IMR-90 (cell line): ENCODE measurements around the gene SLX4IP. TPM values are rescaled to one million over a fixed set of nuclear protein-coding genes. Genes with fewer than 3 reads are reported as not detected.

Experiments used
- ATAC-seq: fragments of 200-7000 bp; cut with Tn5 transposase; 2 replicates; pipeline ENCODE4 v1.9.1; 2020; ENCODE audit warnings: low read depth, mild to moderate bottlenecking, moderate library complexity
- BruUV-seq: library from RNA; stranded (reverse); fragments of 400-500 nt; replicated peaks from 2 replicates; lab custom pipeline; 2021; lab: Mats Ljungman, UMichigan
- CTCF ChIA-PET: fragments of 300-600 bp; formaldehyde crosslinking; extraction: SDS; loops from one replicate; lab custom pipeline; 2021; ENCODE audit warnings: antibody characterized with exemption; lab: Yijun Ruan, JAX
- POLR2A ChIA-PET: fragments of 300-600 bp; sonication (Branson Sonifier 250); formaldehyde crosslinking; loops from one replicate; lab custom pipeline; 2022; ENCODE audit warnings: antibody characterized with exemption; ENCODE audit not compliant: unreplicated experiment; lab: Charles Lee
- DNase-seq: peaks from one replicate; pipeline ENCODE4 v3.0.0; 2013
- H2AFZ ChIP-seq: replicated peaks from 2 replicates; pipeline ENCODE3; 2013; ENCODE audit warnings: low read length, mild to moderate bottlenecking; ENCODE audit not compliant: poor library complexity
- H2AK5ac ChIP-seq: 2 replicates; pipeline ENCODE4 v1.6.1; 2013; ENCODE audit warnings: low read depth, low read length, inconsistent platforms
- H2AK9ac ChIP-seq: replicated peaks from 2 replicates; pipeline ENCODE3; 2013; ENCODE audit warnings: mild to moderate bottlenecking, low read depth, low read length, moderate library complexity; ENCODE audit not compliant: poor library complexity
- H2BK120ac ChIP-seq: 2 replicates; pipeline ENCODE4 v1.6.1; 2013; ENCODE audit warnings: low read depth, low read length, inconsistent platforms
- H2BK15ac ChIP-seq: 3 replicates; pipeline ENCODE4 v1.6.1; 2013; ENCODE audit warnings: low read depth, low read length, inconsistent platforms
- H2BK20ac ChIP-seq: 2 replicates; pipeline ENCODE4 v1.6.1; 2013; ENCODE audit warnings: low read depth, mild to moderate bottlenecking, inconsistent platforms, low read length, moderate library complexity
- H2BK5ac ChIP-seq: 2 replicates; pipeline ENCODE4 v1.6.1; 2013; ENCODE audit warnings: mild to moderate bottlenecking, low read depth, low read length, inconsistent platforms; ENCODE audit not compliant: poor library complexity, severe bottlenecking
- H3K14ac ChIP-seq: replicated peaks from 2 replicates; pipeline ENCODE4 v1.6.1; 2013; ENCODE audit warnings: low read depth, low read length, inconsistent platforms
- H3K18ac ChIP-seq: 2 replicates; pipeline ENCODE4 v1.6.1; 2013; ENCODE audit warnings: low read depth, low read length, control low read depth
- H3K23ac ChIP-seq: 2 replicates; pipeline ENCODE4 v1.6.1; 2013; ENCODE audit warnings: low read depth, low read length, inconsistent platforms
- H3K27ac ChIP-seq: 2 replicates; pipeline ENCODE4 v1.5.1; 2013; ENCODE audit warnings: mild to moderate bottlenecking, control low read depth, low read length; ENCODE audit not compliant: insufficient read depth
- H3K27me3 ChIP-seq: 2 replicates; pipeline ENCODE4 v1.6.1; 2013; ENCODE audit warnings: low read length; ENCODE audit not compliant: control insufficient read depth, insufficient read depth
- H3K36me3 ChIP-seq: 2 replicates; pipeline ENCODE4 v1.6.1; 2013; ENCODE audit warnings: low read length, mixed read lengths; ENCODE audit not compliant: control insufficient read depth, insufficient read depth
- H3K4ac ChIP-seq: 2 replicates; pipeline ENCODE4 v1.6.1; 2013; ENCODE audit warnings: low read depth, low read length, inconsistent platforms
- H3K4me1 ChIP-seq: 2 replicates; pipeline ENCODE4 v1.6.1; 2013; ENCODE audit warnings: low read length, mixed read lengths; ENCODE audit not compliant: control insufficient read depth, insufficient read depth
- H3K4me2 ChIP-seq: 2 replicates; pipeline ENCODE4 v1.6.1; 2013; ENCODE audit warnings: low read depth, mild to moderate bottlenecking, control low read depth, low read length, moderate library complexity
- H3K4me3 ChIP-seq: 2 replicates; pipeline ENCODE4 v1.5.1; 2013; ENCODE audit warnings: low read depth, mild to moderate bottlenecking, control low read depth, low read length, moderate library complexity; ENCODE audit not compliant: insufficient read depth
- H3K56ac ChIP-seq: 2 replicates; pipeline ENCODE4 v1.6.1; 2013; ENCODE audit warnings: low read length, inconsistent platforms; ENCODE audit not compliant: insufficient read depth; ENCODE audit errors: extremely low read depth
- H3K79me1 ChIP-seq, 2 experiments: 2 replicates each; pipeline ENCODE4 v1.6.1; 2013; ENCODE audit warnings: low read length in 2 of 2, inconsistent platforms in 1 of 2, low read depth in 1 of 2
- H3K9ac ChIP-seq: 2 replicates; pipeline ENCODE4 v1.6.1; 2013; ENCODE audit warnings: low read depth, low read length, control low read depth
- H3K9me1 ChIP-seq: 2 replicates; pipeline ENCODE4 v1.6.1; 2013; ENCODE audit warnings: low read length, inconsistent platforms; ENCODE audit not compliant: insufficient read depth
- H3K9me3 ChIP-seq: 2 replicates; pipeline ENCODE4 v1.6.1; 2013; ENCODE audit warnings: low read length; ENCODE audit not compliant: control insufficient read depth, insufficient read depth
- H4K20me1 ChIP-seq: 2 replicates; pipeline ENCODE4 v1.6.1; 2013; ENCODE audit warnings: low read length, inconsistent platforms; ENCODE audit not compliant: insufficient read depth
- H4K5ac ChIP-seq: 2 replicates; pipeline ENCODE4 v1.6.1; 2013; ENCODE audit warnings: mild to moderate bottlenecking, low read depth, low read length, control low read depth
- H4K8ac ChIP-seq, 2 experiments: 2 replicates each; pipeline ENCODE4 v1.6.1; 2013; ENCODE audit warnings: low read depth in 2 of 2, low read length in 2 of 2, control low read depth in 1 of 2, inconsistent platforms in 1 of 2
- H4K91ac ChIP-seq: 2 replicates; pipeline ENCODE4 v1.6.1; 2013; ENCODE audit warnings: low read depth, low read length, inconsistent platforms; ENCODE audit not compliant: insufficient read depth
- CEBPB ChIP-seq: IDR thresholded peaks from 2 replicates; pipeline ENCODE4 v1.6.1; 2012; ENCODE audit warnings: low read depth, low read length, improper control_type of control experiment
- WGBS, 2 experiments: methylation state at CpG; one replicate each; pipeline versions ENCODE4 v1.1.5 to v1.1.7; 2013; ENCODE audit warnings: missing lambda C conversion rate in 2 of 2; ENCODE audit not compliant: insufficient read length in 1 of 2; ENCODE audit errors: extremely low coverage in 2 of 2; 5-methylcytosine and 5-hydroxymethylcytosine counted together
- dilution Hi-C: fragments of 300-500 bp; cut with HindIII; formaldehyde crosslinking; loops from one replicate; pipeline ENCODE4 v1.14.3; 2018; ENCODE audit warnings: low sequenced_read_pairs; ENCODE audit not compliant: unreplicated experiment
- in situ Hi-C: fragments of 300-500 bp; cut with MboI; formaldehyde crosslinking; loops from 3 replicates; pipeline ENCODE4 v1.14.3; 2019; ENCODE audit warnings: low sequenced_read_pairs, inconsistent platforms, mixed read lengths
- intact Hi-C: fragments of 100-400 bp; cut with micrococcal nuclease; formaldehyde crosslinking; loops from 2 replicates; pipeline ENCODE4 v1.10.0; 2022
- polyA plus RNA-seq, 3 experiments: library from polyadenylated mRNA; depleted of rRNA; stranded (reverse); fragments of >200 nt; gene quantifications; 2 replicates each; pipeline ENCODE4 v1.2.3, GENCODE V29; 2012; ENCODE audit warnings: low replicate concordance in 1 of 3
- total RNA-seq: library from RNA; depleted of rRNA; stranded (reverse); fragments of >200 nt; gene quantifications from 2 replicates; pipeline ENCODE4 v1.2.3, GENCODE V29; 2012
- TF ChIP-seq, protein P1 (sequence below): conservative IDR thresholded peaks from 2 replicates; pipeline ENCODE4 v1.5.1; 2012; ENCODE audit warnings: mild to moderate bottlenecking, low read depth, low read length, improper control_type of control experiment

The SLX4IP gene
- total and polyA plus RNA-seq, 2 of the 4 experiments (the other 2 are of a cell fraction), result 1.3 to 5.9 TPM

GRCh38 chr20:10487142-10488136, 52.3 kb downstream of the SLX4IP start:
- no peaks in the 10 kb centered on the region for H4K20me1 ChIP-seq
- H2AK9ac ChIP-seq, result no peak overlapping the region
- no peak overlapping the region for H2BK120ac ChIP-seq
- ChIA-PET POLR2A (no interaction called here), CTCF (no interaction called here)
- no peak overlapping the region for H4K91ac ChIP-seq
- H4K8ac ChIP-seq, result no peak overlapping the region
- DNase-seq, result peak; percentile 58
- no peak overlapping the region for H3K56ac ChIP-seq
- in situ Hi-C loops (no loop called here), intact Hi-C loops (no loop called here), dilution Hi-C loops (no loop called here)
- no peaks in the 10 kb centered on the region for H3K27me3 ChIP-seq
- H2AK5ac ChIP-seq, result no peak overlapping the region
- H3K4me2 ChIP-seq, result no peak overlapping the region
- no peak overlapping the region for H4K5ac ChIP-seq
- BruUV-seq, result no TSS peak
- ATAC-seq, result peak; percentile 37
- H2BK15ac ChIP-seq, result no peak overlapping the region
- no peak overlapping the region for H3K9ac ChIP-seq
- no peak overlapping the region for H3K27ac ChIP-seq
- H2BK20ac ChIP-seq, result no peak overlapping the region
- no peak overlapping the region for H2BK5ac ChIP-seq
- H3K4me1 ChIP-seq, result no peaks in the 10 kb centered on the region
- H3K9me3 ChIP-seq, result no peaks in the 10 kb centered on the region
- no peaks in the 10 kb centered on the region for H3K9me1 ChIP-seq
- H3K23ac ChIP-seq, result no peak overlapping the region
- H3K14ac ChIP-seq, result no peak overlapping the region
- TF ChIP-seq, protein P1, sequence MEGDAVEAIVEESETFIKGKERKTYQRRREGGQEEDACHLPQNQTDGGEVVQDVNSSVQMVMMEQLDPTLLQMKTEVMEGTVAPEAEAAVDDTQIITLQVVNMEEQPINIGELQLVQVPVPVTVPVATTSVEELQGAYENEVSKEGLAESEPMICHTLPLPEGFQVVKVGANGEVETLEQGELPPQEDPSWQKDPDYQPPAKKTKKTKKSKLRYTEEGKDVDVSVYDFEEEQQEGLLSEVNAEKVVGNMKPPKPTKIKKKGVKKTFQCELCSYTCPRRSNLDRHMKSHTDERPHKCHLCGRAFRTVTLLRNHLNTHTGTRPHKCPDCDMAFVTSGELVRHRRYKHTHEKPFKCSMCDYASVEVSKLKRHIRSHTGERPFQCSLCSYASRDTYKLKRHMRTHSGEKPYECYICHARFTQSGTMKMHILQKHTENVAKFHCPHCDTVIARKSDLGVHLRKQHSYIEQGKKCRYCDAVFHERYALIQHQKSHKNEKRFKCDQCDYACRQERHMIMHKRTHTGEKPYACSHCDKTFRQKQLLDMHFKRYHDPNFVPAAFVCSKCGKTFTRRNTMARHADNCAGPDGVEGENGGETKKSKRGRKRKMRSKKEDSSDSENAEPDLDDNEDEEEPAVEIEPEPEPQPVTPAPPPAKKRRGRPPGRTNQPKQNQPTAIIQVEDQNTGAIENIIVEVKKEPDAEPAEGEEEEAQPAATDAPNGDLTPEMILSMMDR, result no peak
- peak; percentile 92 for TF ChIP-seq CEBPB
- H3K79me1 ChIP-seq, result peaks cover 8 to 19% of the 10 kb centered on the region in 2 experiments; a peak in 3 of 4 replicates
- H3K4me3 ChIP-seq, result no peak overlapping the region
- no peaks in the 10 kb centered on the region for H3K36me3 ChIP-seq
- no peak overlapping the region for H2AFZ ChIP-seq
- H3K4ac ChIP-seq, result no peak overlapping the region
- 70% methylated on average over 3 of the region's 7 CpGs; no CpG with 5 or more reads in 1 of the 2 experiments for WGBS, 2 experiments
- H3K18ac ChIP-seq, result no peak overlapping the region
